Coronary artery (tissue), 2 donors: ENCODE data around the gene RAB1B.
A peak's percentile ranks its signal among the peaks of the same experiment; 100 is the strongest.
"Not testable (repeated sequence)": the region's sequence is repeated elsewhere in the genome, so short reads cannot be mapped to it uniquely, and the experiment has no call there.

ENCODE experiments used
- DNase-seq: peaks from one replicate; pipeline ENCODE4 v3.0.0-alpha.2; 2017; ENCODE audit warnings: low spot score
- H3K27ac ChIP-seq, 2 donors: fragments of 200-600 bp; sonication (generic); one replicate each; pipeline ENCODE4 v1.5.1; 2016 to 2019
- H3K4me3 ChIP-seq: fragments of 200-600 bp; sonication (generic); 2 replicates; pipeline ENCODE4 v1.5.1; 2016; ENCODE audit warnings: mild to moderate bottlenecking, moderate library complexity
- TF ChIP-seq, protein P1 (sequence below): fragments of 200-600 bp; sonication (generic); IDR thresholded peaks from one replicate; pipeline ENCODE4 v1.5.1; 2019; ENCODE audit warnings: antibody characterized with exemption

Gene RAB1B

DNA sequence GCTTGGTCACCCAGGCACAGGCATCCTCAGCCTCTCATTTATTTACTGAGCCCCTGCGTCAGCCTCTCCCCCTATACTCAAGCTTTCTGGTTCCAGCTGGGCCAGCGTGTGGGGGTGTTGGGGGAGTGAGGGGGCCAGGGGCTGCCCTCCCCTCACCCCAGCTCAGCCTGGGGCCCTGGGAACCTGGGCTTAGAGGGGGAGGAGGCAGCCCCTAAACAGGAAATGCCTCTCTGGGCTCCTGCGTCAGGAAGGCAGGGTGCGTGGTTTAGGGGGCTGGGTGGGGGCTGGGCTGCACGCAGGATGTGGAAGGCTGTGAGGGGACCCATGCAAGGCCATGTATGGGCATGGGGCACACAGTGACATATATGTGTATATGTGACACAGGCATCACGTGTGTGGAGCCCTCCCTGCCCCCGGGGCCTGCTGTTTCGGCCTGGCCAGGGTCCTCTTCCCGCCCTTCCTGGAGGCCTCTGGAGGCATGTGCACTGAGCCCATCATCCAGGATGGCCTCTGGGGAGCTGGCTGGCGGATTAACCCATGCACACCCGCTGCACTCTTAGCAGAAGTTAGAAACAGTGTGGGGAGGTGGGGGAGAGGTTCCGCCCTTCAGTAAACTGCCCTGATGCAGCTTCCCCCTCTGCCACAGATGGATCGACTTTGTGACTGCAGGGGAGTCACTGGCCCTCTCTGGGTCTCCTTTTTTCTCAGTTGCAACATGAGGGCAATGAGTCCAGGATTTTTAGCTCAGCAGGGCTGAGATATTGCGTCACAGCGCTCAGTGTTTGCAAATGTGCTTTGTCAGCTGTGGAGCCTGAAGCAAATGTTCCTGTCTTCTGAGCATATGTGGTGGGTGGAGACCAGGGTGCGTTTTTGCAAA is 49.5 kb downstream of the RAB1B start:
- TF ChIP-seq, protein P1, sequence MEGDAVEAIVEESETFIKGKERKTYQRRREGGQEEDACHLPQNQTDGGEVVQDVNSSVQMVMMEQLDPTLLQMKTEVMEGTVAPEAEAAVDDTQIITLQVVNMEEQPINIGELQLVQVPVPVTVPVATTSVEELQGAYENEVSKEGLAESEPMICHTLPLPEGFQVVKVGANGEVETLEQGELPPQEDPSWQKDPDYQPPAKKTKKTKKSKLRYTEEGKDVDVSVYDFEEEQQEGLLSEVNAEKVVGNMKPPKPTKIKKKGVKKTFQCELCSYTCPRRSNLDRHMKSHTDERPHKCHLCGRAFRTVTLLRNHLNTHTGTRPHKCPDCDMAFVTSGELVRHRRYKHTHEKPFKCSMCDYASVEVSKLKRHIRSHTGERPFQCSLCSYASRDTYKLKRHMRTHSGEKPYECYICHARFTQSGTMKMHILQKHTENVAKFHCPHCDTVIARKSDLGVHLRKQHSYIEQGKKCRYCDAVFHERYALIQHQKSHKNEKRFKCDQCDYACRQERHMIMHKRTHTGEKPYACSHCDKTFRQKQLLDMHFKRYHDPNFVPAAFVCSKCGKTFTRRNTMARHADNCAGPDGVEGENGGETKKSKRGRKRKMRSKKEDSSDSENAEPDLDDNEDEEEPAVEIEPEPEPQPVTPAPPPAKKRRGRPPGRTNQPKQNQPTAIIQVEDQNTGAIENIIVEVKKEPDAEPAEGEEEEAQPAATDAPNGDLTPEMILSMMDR = no peak
- peak overlapping the region; percentile 83 for H3K4me3 ChIP-seq
- no peak for DNase-seq
- peak overlapping the region; percentile 20 to 87 for H3K27ac ChIP-seq

DNA sequence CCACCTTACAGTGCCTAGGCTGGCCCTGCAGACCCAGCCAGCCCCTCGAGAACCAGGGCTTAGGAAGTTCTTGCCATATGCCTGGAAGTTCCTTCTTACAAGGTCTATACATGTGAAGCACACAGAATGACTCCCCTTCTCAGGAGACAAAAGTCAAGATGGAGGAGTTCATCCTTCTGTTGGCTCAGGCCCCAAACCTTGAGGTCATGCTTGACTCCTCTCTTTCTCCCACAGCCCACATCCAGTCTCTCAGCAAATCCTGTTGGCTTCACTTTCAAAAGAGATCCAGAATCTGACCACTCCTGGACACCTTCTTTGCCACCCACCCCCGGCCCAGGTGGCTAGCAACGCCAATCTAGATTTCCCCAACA is 50.1 kb downstream of the RAB1B start:
- no peak overlapping the region for H3K4me3 ChIP-seq
- DNase-seq = no peak
- TF ChIP-seq, protein P1 = no peak
- H3K27ac ChIP-seq = peak overlapping the region in 1 of 2 donors; percentile 87

DNA sequence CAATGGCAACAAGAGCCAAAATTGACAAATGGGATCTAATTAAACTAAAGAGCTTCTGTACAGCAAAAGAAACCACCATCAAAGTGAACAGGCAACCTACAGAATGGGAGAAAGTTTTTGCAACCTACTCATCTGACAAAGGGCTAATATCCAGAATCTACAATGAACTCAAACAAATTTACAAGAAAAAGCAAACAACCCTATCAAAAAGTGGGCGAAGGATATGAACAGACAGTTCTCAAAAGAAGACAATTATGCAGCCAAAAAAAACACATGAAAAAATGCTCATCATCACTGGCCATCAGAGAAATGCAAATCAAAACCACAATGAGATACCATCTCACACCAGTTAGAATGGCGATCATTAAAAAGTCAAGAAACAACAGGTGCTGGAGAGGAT is 51.9 kb downstream of the RAB1B start:
- H3K27ac ChIP-seq, DNase-seq, H3K4me3 ChIP-seq: not testable (repeated sequence)

- H3K27ac ChIP-seq, DNase-seq, H3K4me3 ChIP-seq: not testable (repeated sequence)
These were observed 52.3 kb downstream of the RAB1B start for GRCh38 chr11:66320748-66321147.

GRCh38 chr11:66321606-66322005 is 53.2 kb downstream of the RAB1B start:
- no peak overlapping the region for H3K4me3 ChIP-seq
- peak overlapping the region in 1 of 2 donors; percentile 56 for H3K27ac ChIP-seq
- DNase-seq = no peak
- TF ChIP-seq, protein P1 = no peak

- TF ChIP-seq, protein P1 = no peak
- peak overlapping the region in 1 of 2 donors; percentile 56 for H3K27ac ChIP-seq
- H3K4me3 ChIP-seq = no peak overlapping the region
- peak; percentile 81 for DNase-seq
These were observed 54.4 kb downstream of the RAB1B start for GRCh38 chr11:66322732-66323427.

GRCh38 chr11:66323684-66324083 is 55.2 kb downstream of the RAB1B start:
- no peak for DNase-seq
- Histone ChIP-seq H3K27ac (no peak overlapping the region), H3K4me3 (no peak overlapping the region)
- TF ChIP-seq, protein P1 = no peak

GRCh38 chr11:66324664-66325063 is 56.2 kb downstream of the RAB1B start:
- DNase-seq = no peak
- Histone ChIP-seq H3K27ac (peak overlapping the region in 1 of 2 donors; percentile 89), H3K4me3 (no peak overlapping the region)
- TF ChIP-seq, protein P1 = no peak
